Measurements from ENCODE around the gene PTPRU.
A peak's percentile ranks its signal among the peaks of the same experiment; 100 is the strongest.
"Not testable (repeated sequence)": the region's sequence is repeated elsewhere in the genome, so short reads cannot be mapped to it uniquely, and the experiment has no call there.

PTPRU gene

DNA sequence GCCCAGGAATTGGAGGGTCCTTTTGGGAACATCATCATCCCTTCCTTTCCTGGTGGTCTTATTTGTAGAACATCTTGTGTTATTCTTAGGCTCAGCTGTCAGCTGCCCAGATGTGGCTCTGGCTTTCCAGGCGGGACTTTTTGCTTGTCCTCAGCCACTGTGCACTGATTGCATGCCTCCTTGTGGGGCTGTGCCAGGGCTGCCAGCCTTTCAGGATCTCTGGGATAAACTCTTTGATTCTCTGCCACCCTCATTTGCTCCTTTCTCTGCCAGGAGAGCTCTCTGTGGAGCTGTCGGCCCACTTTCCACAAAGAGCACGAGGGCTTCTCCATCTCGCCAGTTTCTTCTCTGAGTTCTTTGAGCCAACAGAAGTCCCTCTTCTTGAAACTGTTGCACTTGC lies 63.1 kb downstream of the PTPRU start:
- TF ChIP-seq JUND (IDR thresholded peaks at IDR 0.05; ENCODE audit: low read depth), result no peak

GRCh38 chr1:29301732-29302131 lies 65.4 kb downstream of the PTPRU start:
- in situ Hi-C loops (cut with HindIII; ENCODE audit: low pct_unique_long_range_greater_than_20kb, low sequenced_read_pairs); DNase-seq (ENCODE audit: low read depth in 1 of 2, low spot score in 1 of 2): not testable (repeated sequence)

More for the DNA sequence above, 63.1 kb downstream of the PTPRU start:
- no peak for DNase-seq (ENCODE audit: low read depth in 1 of 2, low spot score in 1 of 2)
- in situ Hi-C loops (cut with HindIII; ENCODE audit: low pct_unique_long_range_greater_than_20kb, low sequenced_read_pairs), result no loop called here

DNA sequence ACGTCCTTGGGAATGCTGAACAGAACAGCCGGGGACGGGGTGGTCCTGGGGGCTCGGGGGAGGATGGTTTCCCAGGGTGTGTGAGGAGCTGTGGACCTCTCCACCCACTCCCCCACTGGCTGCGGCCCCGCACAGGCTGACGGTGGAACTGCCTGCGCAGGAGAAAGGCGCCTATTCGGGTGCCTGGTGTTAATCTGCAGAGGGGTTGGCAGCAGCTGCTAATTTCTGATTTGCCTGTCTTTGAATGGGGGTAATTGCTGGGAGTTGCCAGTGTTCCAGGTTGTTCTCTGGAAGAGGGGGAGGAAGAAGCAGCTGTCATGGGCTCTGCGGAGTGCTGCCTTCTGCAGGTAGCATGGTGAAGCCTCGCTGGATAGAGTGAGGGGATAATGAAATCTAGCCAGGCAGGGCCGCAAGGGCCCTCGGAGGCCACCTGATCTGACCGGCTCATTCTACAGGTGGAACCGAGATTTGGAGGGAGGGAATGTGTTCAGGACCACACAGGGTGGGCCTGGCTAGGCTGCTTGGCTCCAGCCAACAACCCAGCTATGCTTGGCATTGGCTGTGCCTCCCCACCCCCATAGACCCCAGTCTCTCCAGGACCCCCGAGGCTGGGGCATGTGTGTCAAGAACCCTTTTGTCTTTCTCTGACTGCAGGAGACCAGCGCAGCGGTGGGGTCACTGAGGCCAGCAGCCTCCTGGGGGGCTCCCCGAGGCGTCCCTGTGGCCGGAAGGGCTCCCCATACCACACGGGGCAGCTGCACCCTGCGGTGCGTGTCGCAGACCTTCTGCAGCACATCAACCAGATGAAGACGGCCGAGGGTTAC lies 67.1 kb downstream of the PTPRU start:
- in situ Hi-C loops (cut with HindIII; ENCODE audit: low pct_unique_long_range_greater_than_20kb, low sequenced_read_pairs), result no loop called here
- no peak for TF ChIP-seq JUND (IDR thresholded peaks at IDR 0.05; ENCODE audit: low read depth)
- no peak for DNase-seq (ENCODE audit: low read depth in 1 of 2, low spot score in 1 of 2)

GRCh38 chr1:29304025-29304684 lies 67.8 kb downstream of the PTPRU start:
- DNase-seq (ENCODE audit: low read depth in 1 of 2, low spot score in 1 of 2), result no peak
- in situ Hi-C loops (cut with HindIII; ENCODE audit: low pct_unique_long_range_greater_than_20kb, low sequenced_read_pairs), result no loop called here
- TF ChIP-seq JUND (IDR thresholded peaks at IDR 0.05; ENCODE audit: low read depth), result no peak

GRCh38 chr1:29305943-29306342 lies 69.6 kb downstream of the PTPRU start:
- in situ Hi-C loops (cut with HindIII; ENCODE audit: low pct_unique_long_range_greater_than_20kb, low sequenced_read_pairs), result no loop called here
- peak in 1 of 2 experiments; percentile 10 for DNase-seq (ENCODE audit: low read depth in 1 of 2, low spot score in 1 of 2)
- no peak for TF ChIP-seq JUND (IDR thresholded peaks at IDR 0.05; ENCODE audit: low read depth)

DNA sequence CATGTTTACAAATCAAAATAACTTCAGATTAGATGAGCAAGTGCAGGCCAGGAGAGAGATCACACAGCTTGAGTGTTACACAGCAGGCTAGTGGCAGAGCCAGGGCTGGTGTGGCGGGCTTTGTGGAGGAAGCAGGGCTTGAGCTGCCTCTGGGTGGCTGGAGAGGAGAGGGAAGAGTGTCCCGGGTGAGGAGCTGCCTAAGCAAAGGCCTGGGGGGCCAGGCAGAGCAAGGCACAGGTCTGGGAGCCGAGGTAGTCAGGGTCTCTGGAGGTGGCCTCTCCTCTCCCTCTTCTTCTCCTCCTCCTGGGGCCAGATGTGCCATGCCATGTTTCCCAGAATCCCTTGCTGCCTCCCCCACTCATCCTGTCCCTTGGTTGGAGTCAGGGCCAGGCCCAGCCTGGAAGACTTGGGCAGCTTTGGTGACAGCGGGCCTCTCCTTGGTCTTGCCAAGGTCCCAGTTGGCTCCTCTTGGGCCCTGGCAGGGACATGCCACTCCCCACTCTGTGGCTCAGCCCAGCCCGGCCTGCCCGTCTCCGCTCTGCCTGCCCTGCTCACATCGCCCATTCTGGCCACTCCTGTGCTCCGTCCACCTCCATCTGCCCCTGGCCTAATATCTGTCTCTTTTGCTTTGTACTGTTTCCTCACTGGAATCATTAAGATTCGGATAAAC lies 70.3 kb downstream of the PTPRU start:
- no peak for TF ChIP-seq JUND (IDR thresholded peaks at IDR 0.05; ENCODE audit: low read depth)
- no peak for DNase-seq (ENCODE audit: low read depth in 1 of 2, low spot score in 1 of 2)
- in situ Hi-C loops (cut with HindIII; ENCODE audit: low pct_unique_long_range_greater_than_20kb, low sequenced_read_pairs), result no loop called here

DNA sequence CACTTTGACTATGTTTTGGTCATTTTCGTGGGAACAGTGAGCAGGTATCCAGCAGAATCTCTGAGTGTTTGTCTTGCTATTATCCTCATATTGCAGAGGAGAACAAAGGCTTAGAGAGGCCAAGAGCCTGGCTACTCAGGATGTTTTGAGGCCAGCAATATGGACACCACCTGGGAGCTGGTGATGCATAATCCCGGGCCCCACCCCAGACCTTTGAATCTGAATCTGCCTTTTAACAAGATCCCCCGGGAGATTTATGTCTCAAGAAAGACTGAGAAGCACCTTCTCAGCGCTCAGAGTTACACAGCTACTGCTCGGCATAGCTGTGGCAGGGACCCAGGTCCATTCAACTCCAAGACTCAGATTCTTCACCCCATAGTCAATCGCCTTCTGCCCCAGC lies 72.8 kb downstream of the PTPRU start:
- in situ Hi-C loops (cut with HindIII; ENCODE audit: low pct_unique_long_range_greater_than_20kb, low sequenced_read_pairs), result no loop called here
- TF ChIP-seq JUND (IDR thresholded peaks at IDR 0.05; ENCODE audit: low read depth), result no peak
- no peak for DNase-seq (ENCODE audit: low read depth in 1 of 2, low spot score in 1 of 2)

GRCh38 chr1:29309621-29310020 lies 73.3 kb downstream of the PTPRU start:
- no peak for TF ChIP-seq JUND (IDR thresholded peaks at IDR 0.05; ENCODE audit: low read depth)
- no peak for DNase-seq (ENCODE audit: low read depth in 1 of 2, low spot score in 1 of 2)
- in situ Hi-C loops (cut with HindIII; ENCODE audit: low pct_unique_long_range_greater_than_20kb, low sequenced_read_pairs), result no loop called here

GRCh38 chr1:29310616-29311180 lies 74.4 kb downstream of the PTPRU start:
- no peak for TF ChIP-seq JUND (IDR thresholded peaks at IDR 0.05; ENCODE audit: low read depth)
- no peak for DNase-seq (ENCODE audit: low read depth in 1 of 2, low spot score in 1 of 2)
- in situ Hi-C loops (cut with HindIII; ENCODE audit: low pct_unique_long_range_greater_than_20kb, low sequenced_read_pairs), result no loop called here

DNA sequence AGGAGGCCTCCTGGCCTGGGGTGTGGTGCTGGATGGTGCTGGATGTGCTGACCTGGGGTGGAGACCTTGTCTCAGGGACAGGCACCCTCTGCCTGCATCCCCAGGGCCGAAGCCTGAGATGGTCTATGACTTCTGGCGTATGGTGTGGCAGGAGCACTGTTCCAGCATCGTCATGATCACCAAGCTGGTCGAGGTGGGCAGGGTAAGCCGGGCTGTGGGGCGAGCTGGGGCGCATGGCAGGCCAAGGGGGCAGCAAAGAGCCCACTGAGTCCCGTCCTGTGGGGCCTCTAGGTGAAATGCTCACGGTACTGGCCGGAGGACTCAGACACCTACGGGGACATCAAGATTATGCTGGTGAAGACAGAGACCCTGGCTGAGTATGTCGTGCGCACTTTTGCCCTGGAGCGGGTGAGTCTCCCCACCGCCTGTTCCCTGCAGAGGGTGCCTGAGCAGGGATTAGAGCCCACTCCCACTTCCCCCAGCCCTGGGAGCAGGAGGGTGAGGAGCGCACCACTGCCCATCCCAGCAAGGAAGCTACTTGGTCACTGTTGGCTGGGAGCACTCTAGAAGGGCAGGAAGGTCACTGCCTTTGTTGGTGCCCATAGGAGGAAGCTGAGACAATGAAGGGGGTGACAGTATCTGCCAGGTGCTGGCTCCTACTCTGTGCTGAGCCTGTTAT lies 75.2 kb downstream of the PTPRU start:
- in situ Hi-C loops (cut with HindIII; ENCODE audit: low pct_unique_long_range_greater_than_20kb, low sequenced_read_pairs), result no loop called here
- no peak for TF ChIP-seq JUND (IDR thresholded peaks at IDR 0.05; ENCODE audit: low read depth)
- no peak for DNase-seq (ENCODE audit: low read depth in 1 of 2, low spot score in 1 of 2)

DNA sequence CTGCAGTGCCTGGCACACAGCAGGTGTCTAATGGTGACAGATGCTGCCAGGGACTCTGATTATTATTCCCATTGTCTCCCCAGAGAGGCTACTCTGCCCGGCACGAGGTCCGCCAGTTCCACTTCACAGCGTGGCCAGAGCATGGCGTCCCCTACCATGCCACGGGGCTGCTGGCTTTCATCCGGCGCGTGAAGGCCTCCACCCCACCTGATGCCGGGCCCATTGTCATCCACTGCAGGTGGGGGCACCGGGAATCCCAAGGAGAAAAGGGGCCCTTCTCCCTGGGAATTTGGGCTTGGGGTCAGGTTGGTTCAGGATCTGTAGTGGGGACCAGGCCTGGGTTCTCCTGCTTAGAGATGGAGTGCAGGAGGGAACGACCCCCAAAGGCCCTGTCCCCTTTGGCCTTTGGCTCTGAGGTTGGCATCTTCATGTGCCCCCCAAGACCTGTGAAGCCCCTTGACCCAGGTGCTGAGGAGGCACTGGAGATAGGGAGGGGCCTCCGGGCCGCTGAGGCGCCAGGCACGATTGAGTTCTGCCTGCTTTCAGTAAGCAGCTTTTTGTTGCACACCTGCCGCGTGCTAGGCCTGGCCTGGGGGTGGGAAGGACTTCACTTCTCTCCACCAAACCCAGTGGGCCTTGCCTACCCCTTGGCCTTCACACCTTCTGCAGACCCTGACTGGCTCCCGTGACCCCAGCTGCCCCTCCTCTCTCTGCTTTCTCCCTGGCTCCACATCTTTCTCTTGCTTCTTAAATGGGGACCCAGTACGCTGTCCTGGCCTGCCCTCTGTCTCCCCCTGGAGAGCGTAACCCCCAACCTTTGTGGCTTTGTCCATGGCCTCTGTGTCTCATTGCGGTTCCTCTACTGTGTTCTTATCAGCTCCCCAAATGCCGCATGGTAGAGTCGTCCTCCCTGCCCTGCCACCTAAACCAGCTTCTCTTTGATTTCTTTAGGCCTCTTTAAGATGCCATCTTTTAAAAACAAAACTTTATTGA lies 76.4 kb downstream of the PTPRU start:
- in situ Hi-C loops (cut with HindIII; ENCODE audit: low pct_unique_long_range_greater_than_20kb, low sequenced_read_pairs), result no loop called here
- DNase-seq (ENCODE audit: low read depth in 1 of 2, low spot score in 1 of 2), result no peak
- no peak for TF ChIP-seq JUND (IDR thresholded peaks at IDR 0.05; ENCODE audit: low read depth)

- DNase-seq (ENCODE audit: low read depth in 1 of 2, low spot score in 1 of 2); in situ Hi-C loops (cut with HindIII; ENCODE audit: low pct_unique_long_range_greater_than_20kb, low sequenced_read_pairs): not testable (repeated sequence)
These were observed 78.4 kb downstream of the PTPRU start for GRCh38 chr1:29314685-29315084.

Measured in T47D (cell line).